ENCODE data around the gene KTN1.

The KTN1 gene

DNA sequence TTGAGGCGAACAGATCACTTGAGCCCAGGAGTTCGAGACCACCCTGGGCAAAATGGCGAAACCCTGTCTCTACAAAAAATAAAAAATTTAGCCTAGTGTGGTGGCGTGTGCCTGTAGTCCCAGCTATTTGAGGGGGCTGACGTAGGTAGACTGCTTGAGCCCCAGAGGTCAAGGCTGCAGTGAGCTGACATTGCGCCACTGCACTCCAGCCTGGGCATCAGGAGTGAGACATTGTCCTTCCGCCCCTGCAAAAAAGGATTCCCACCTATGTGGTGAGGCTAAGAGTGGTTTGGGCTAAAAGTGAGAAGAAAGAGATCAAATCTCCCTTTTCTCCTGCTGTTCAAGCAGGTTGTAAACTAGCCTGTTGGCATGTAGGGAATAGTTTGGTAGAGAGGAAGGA is 5.0 kb upstream of the KTN1 start:
- TF ChIP-seq, protein P1, sequence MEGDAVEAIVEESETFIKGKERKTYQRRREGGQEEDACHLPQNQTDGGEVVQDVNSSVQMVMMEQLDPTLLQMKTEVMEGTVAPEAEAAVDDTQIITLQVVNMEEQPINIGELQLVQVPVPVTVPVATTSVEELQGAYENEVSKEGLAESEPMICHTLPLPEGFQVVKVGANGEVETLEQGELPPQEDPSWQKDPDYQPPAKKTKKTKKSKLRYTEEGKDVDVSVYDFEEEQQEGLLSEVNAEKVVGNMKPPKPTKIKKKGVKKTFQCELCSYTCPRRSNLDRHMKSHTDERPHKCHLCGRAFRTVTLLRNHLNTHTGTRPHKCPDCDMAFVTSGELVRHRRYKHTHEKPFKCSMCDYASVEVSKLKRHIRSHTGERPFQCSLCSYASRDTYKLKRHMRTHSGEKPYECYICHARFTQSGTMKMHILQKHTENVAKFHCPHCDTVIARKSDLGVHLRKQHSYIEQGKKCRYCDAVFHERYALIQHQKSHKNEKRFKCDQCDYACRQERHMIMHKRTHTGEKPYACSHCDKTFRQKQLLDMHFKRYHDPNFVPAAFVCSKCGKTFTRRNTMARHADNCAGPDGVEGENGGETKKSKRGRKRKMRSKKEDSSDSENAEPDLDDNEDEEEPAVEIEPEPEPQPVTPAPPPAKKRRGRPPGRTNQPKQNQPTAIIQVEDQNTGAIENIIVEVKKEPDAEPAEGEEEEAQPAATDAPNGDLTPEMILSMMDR (IDR thresholded peaks at IDR 0.05; ENCODE audit: low read length, missing control alignments): no peak
- DNase-seq (ENCODE audit: low read depth): no peak
- H3K4me3 ChIP-seq (replicated peaks; ENCODE audit: low read depth, low read length): no peak overlapping the region

GRCh38 chr14:55577229-55577628 is 2.8 kb upstream of the KTN1 start:
- TF ChIP-seq, protein P1 (IDR thresholded peaks at IDR 0.05; ENCODE audit: low read length, missing control alignments): no peak
- H3K4me3 ChIP-seq (replicated peaks; ENCODE audit: low read depth, low read length): no peak overlapping the region
- DNase-seq (ENCODE audit: low read depth): no peak

GRCh38 chr14:55578511-55578910 is 1.5 kb upstream of the KTN1 start:
- DNase-seq (ENCODE audit: low read depth): no peak
- H3K4me3 ChIP-seq (replicated peaks; ENCODE audit: low read depth, low read length): peak overlapping the region; percentile 76
- TF ChIP-seq, protein P1 (IDR thresholded peaks at IDR 0.05; ENCODE audit: low read length, missing control alignments): no peak

GRCh38 chr14:55580470-55581341 is 699 bp downstream of the KTN1 start:
- peak overlapping the region; percentile 81 for H3K4me3 ChIP-seq (replicated peaks; ENCODE audit: low read depth, low read length)
- TF ChIP-seq, protein P1 (IDR thresholded peaks at IDR 0.05; ENCODE audit: low read length, missing control alignments): no peak
- peak; percentile 38 for DNase-seq (ENCODE audit: low read depth)

- TF ChIP-seq, protein P1 (IDR thresholded peaks at IDR 0.05; ENCODE audit: low read length, missing control alignments): no peak
- peak overlapping the region; percentile 81 for H3K4me3 ChIP-seq (replicated peaks; ENCODE audit: low read depth, low read length)
- DNase-seq (ENCODE audit: low read depth): no peak
Measured at GRCh38 chr14:55581342-55581771, 1.4 kb downstream of the KTN1 start.

DNA sequence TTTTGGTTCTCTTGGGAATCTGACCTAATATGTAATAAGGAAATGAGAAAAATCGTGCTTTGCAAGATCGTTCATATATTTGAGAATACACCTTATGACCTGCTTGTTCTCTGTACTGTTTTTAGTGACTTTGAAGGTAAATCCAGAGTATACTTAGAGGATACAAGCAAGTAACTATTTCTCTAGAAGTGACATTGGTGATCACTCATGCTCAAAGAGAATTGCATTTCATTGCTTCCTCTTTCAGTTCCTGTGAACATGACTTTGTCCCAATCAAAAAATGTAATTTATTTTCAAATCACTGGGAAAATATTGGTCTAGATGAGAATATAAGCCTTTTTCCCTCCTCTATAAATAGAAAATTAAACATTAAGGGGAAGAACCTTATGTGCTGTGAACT is 2.7 kb downstream of the KTN1 start:
- DNase-seq (ENCODE audit: low read depth): no peak
- no peak overlapping the region for H3K4me3 ChIP-seq (replicated peaks; ENCODE audit: low read depth, low read length)
- TF ChIP-seq, protein P1 (IDR thresholded peaks at IDR 0.05; ENCODE audit: low read length, missing control alignments): no peak

Data from fibroblast of pulmonary artery (primary cell).